ENCODE data around the gene NELL2.

- TF ChIP-seq, protein P1, sequence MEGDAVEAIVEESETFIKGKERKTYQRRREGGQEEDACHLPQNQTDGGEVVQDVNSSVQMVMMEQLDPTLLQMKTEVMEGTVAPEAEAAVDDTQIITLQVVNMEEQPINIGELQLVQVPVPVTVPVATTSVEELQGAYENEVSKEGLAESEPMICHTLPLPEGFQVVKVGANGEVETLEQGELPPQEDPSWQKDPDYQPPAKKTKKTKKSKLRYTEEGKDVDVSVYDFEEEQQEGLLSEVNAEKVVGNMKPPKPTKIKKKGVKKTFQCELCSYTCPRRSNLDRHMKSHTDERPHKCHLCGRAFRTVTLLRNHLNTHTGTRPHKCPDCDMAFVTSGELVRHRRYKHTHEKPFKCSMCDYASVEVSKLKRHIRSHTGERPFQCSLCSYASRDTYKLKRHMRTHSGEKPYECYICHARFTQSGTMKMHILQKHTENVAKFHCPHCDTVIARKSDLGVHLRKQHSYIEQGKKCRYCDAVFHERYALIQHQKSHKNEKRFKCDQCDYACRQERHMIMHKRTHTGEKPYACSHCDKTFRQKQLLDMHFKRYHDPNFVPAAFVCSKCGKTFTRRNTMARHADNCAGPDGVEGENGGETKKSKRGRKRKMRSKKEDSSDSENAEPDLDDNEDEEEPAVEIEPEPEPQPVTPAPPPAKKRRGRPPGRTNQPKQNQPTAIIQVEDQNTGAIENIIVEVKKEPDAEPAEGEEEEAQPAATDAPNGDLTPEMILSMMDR (IDR thresholded peaks at IDR 0.05) = no peak
- no peak for TF ChIP-seq POLR2AphosphoS5 (IDR thresholded peaks at IDR 0.05)
These were observed 372.8 kb downstream of the NELL2 start for GRCh38 chr12:44503329-44503728.

Measured in suprapubic skin (tissue), 3 donors.